OCI-LY1 (cell line): ENCODE measurements around the gene KIZ.

Experiments used
- H2AFZ ChIP-seq: fragments of 200-600 bp; sonication (generic), shearing (Covaris generic); 2 replicates; pipeline ENCODE4 v1.6.0; 2014; ENCODE audit warnings: antibody characterized with exemption, mild to moderate bottlenecking, low read length
- H3F3A ChIP-seq: fragments of 200-600 bp; sonication (generic), shearing (Covaris generic); 2 replicates; pipeline ENCODE4 v1.6.0; 2014; ENCODE audit warnings: mild to moderate bottlenecking, antibody characterized with exemption, low read length, moderate library complexity; ENCODE audit not compliant: insufficient read depth
- H3K27ac ChIP-seq: fragments of 200-600 bp; sonication (generic); 2 replicates; pipeline ENCODE4 v1.5.1; 2014; ENCODE audit warnings: low read length, mixed run types, mild to moderate bottlenecking, low read depth; ENCODE audit not compliant: poor library complexity, severe bottlenecking
- H3K27me3 ChIP-seq: fragments of 200-600 bp; sonication (generic); 2 replicates; pipeline ENCODE4 v1.6.0; 2014; ENCODE audit warnings: antibody characterized with exemption, mild to moderate bottlenecking, low read length, moderate library complexity; ENCODE audit not compliant: insufficient read depth
- H3K36me3 ChIP-seq: fragments of 200-600 bp; sonication (generic); 2 replicates; pipeline ENCODE4 v1.6.1; 2014; ENCODE audit warnings: mild to moderate bottlenecking, antibody characterized with exemption, low read length, moderate library complexity, mixed read lengths; ENCODE audit not compliant: insufficient read depth
- H3K4me1 ChIP-seq: fragments of 200-600 bp; sonication (generic); 2 replicates; pipeline ENCODE4 v1.5.1; 2014; ENCODE audit warnings: mild to moderate bottlenecking, low read length, moderate library complexity; ENCODE audit not compliant: insufficient read depth, severe bottlenecking
- H3K4me2 ChIP-seq: fragments of 200-600 bp; sonication (generic), shearing (Covaris generic); 2 replicates; pipeline ENCODE4 v1.6.1; 2014; ENCODE audit warnings: low read length
- H3K4me3 ChIP-seq: fragments of 200-600 bp; sonication (generic); 2 replicates; pipeline ENCODE4 v1.5.1; 2014; ENCODE audit warnings: low read length, low read depth, mild to moderate bottlenecking, mixed read lengths; ENCODE audit not compliant: poor library complexity, severe bottlenecking
- H3K79me2 ChIP-seq: fragments of 200-600 bp; shearing (Covaris generic); 2 replicates; pipeline ENCODE4 v1.6.1; 2016; ENCODE audit warnings: mixed run types, low read length, mixed read lengths; ENCODE audit not compliant: insufficient read depth
- H3K9ac ChIP-seq: fragments of 200-600 bp; sonication (generic), shearing (Covaris generic); 2 replicates; pipeline ENCODE4 v1.6.1; 2014; ENCODE audit warnings: mild to moderate bottlenecking, low read length, mixed read lengths
- H3K9me2 ChIP-seq: fragments of 200-600 bp; sonication (generic), shearing (Covaris generic); 2 replicates; pipeline ENCODE4 v1.6.1; 2014; ENCODE audit warnings: low read depth, mild to moderate bottlenecking, low read length, mixed read lengths
- H3K9me3 ChIP-seq: fragments of 200-600 bp; shearing (Covaris generic); 2 replicates; pipeline ENCODE4 v1.6.1; 2014; ENCODE audit warnings: low read length, mixed read lengths
- H4K20me1 ChIP-seq: fragments of 200-600 bp; sonication (generic), shearing (Covaris generic); 2 replicates; pipeline ENCODE4 v1.6.0; 2016; ENCODE audit warnings: mild to moderate bottlenecking, low read length; ENCODE audit not compliant: insufficient read depth
- CTCF ChIP-seq: fragments of 200-600 bp; sonication (generic), shearing (Covaris generic); IDR thresholded peaks from 2 replicates; pipeline ENCODE4 v1.5.1; 2017; ENCODE audit warnings: mild to moderate bottlenecking, antibody characterized with exemption, low read length, moderate library complexity, mixed read lengths
- EZH2 ChIP-seq: fragments of 200-600 bp; sonication (generic), shearing (Covaris generic); IDR thresholded peaks from 2 replicates; pipeline ENCODE4 v1.8.0; 2017; ENCODE audit warnings: borderline replicate concordance, mixed run types, mild to moderate bottlenecking, antibody characterized with exemption, low read length, moderate library complexity, mixed read lengths

Gene KIZ

GRCh38 chr20:21279706-21280521, 154.0 kb downstream of the KIZ start:
- Histone ChIP-seq H3K27me3 (no peaks in the 10 kb centered on the region), H4K20me1 (no peaks in the 10 kb centered on the region), H3K27ac (no peak overlapping the region), H3K9me3 (no peaks in the 10 kb centered on the region), H3K4me1 (no peaks in the 10 kb centered on the region), H3K36me3 (no peaks in the 10 kb centered on the region), H3K4me3 (no peak overlapping the region), H3F3A (no peaks in the 10 kb centered on the region), H3K79me2 (no peaks in the 10 kb centered on the region), H3K9me2 (no peaks in the 10 kb centered on the region), H3K4me2 (no peak overlapping the region), H2AFZ (no peak overlapping the region), H3K9ac (no peak overlapping the region)
- TF ChIP-seq EZH2 (no peak), CTCF (no peak)

GRCh38 chr20:21280522-21281016, 154.7 kb downstream of the KIZ start:
- H3K36me3 ChIP-seq: no peaks in the 10 kb centered on the region
- no peaks in the 10 kb centered on the region for H3K9me2 ChIP-seq
- no peaks in the 10 kb centered on the region for H3K79me2 ChIP-seq
- H3F3A ChIP-seq: no peaks in the 10 kb centered on the region
- TF ChIP-seq CTCF: no peak
- TF ChIP-seq EZH2: no peak
- H3K27me3 ChIP-seq: no peaks in the 10 kb centered on the region
- no peak overlapping the region for H3K4me2 ChIP-seq
- H3K4me3 ChIP-seq: no peak overlapping the region
- H3K9me3 ChIP-seq: no peaks in the 10 kb centered on the region
- no peaks in the 10 kb centered on the region for H3K4me1 ChIP-seq
- H3K9ac ChIP-seq: no peak overlapping the region
- no peak overlapping the region for H3K27ac ChIP-seq
- no peaks in the 10 kb centered on the region for H4K20me1 ChIP-seq
- H2AFZ ChIP-seq: no peak overlapping the region

- Histone ChIP-seq H2AFZ (no peak overlapping the region), H3K36me3 (no peaks in the 10 kb centered on the region), H3K9me2 (no peaks in the 10 kb centered on the region), H3K4me2 (no peak overlapping the region), H4K20me1 (no peaks in the 10 kb centered on the region), H3K9ac (no peak overlapping the region), H3F3A (no peaks in the 10 kb centered on the region), H3K27ac (no peak overlapping the region), H3K4me1 (no peaks in the 10 kb centered on the region), H3K79me2 (no peaks in the 10 kb centered on the region), H3K27me3 (no peaks in the 10 kb centered on the region), H3K4me3 (no peak overlapping the region), H3K9me3 (no peaks in the 10 kb centered on the region)
- TF ChIP-seq EZH2: no peak
- TF ChIP-seq CTCF: no peak
Observed at GRCh38 chr20:21286775-21287174, 160.9 kb downstream of the KIZ start.
